PC-9 (cell line): ENCODE data around the gene NDUFB5. TPM values are rescaled to one million over a fixed set of nuclear protein-coding genes. Genes with fewer than 3 reads are reported as not detected.
A peak's percentile ranks its signal among the peaks of the same experiment; 100 is the strongest.

Source experiments
- BruUV-seq: library from RNA; stranded (reverse); fragments of 400-500 nt; replicated peaks from 2 replicates; lab custom pipeline; 2021; lab: Mats Ljungman, UMichigan
- CTCF ChIA-PET: fragments of 300-600 bp; sonication (Branson Sonifier 250); formaldehyde crosslinking; loops from one replicate; lab custom pipeline; 2022; ENCODE audit warnings: antibody characterized with exemption; lab: Charles Lee
- POLR2A ChIA-PET: fragments of 300-600 bp; sonication (Branson Sonifier 250); formaldehyde crosslinking; loops from one replicate; lab custom pipeline; 2022; ENCODE audit warnings: antibody characterized with exemption; ENCODE audit not compliant: unreplicated experiment; lab: Charles Lee
- DNase-seq, 2 experiments: peaks; one replicate each; pipeline versions ENCODE4 v3.0.0 to v3.0.0-alpha.2; 2015 to 2022; ENCODE audit warnings: mixed read lengths in 1 of 2
- H2AFZ ChIP-seq: fragments of 200-600 bp; sonication (generic); 2 replicates; pipeline ENCODE4 v1.8.1; 2017; ENCODE audit warnings: antibody characterized with exemption
- H3F3A ChIP-seq: fragments of 200-600 bp; sonication (generic); 2 replicates; pipeline ENCODE4 v1.8.1; 2017; ENCODE audit warnings: antibody characterized with exemption, mild to moderate bottlenecking, low read depth; ENCODE audit not compliant: insufficient read depth
- H3K27ac ChIP-seq: fragments of 200-600 bp; sonication (generic); 2 replicates; pipeline ENCODE4 v1.6.1; 2016; ENCODE audit warnings: mixed run types
- H3K27me3 ChIP-seq: fragments of 200-600 bp; sonication (generic); 2 replicates; pipeline ENCODE4 v1.6.1; 2016; ENCODE audit warnings: low read depth, mixed run types; ENCODE audit not compliant: insufficient read depth
- H3K36me3 ChIP-seq: fragments of 200-600 bp; sonication (generic); 2 replicates; pipeline ENCODE4 v1.6.1; 2016; ENCODE audit warnings: low read depth, mixed run types
- H3K4me1 ChIP-seq: fragments of 200-600 bp; sonication (generic); replicated peaks from 2 replicates; pipeline ENCODE4 v1.6.1; 2016; ENCODE audit warnings: mixed run types; ENCODE audit not compliant: insufficient read depth
- H3K4me2 ChIP-seq: fragments of 200-600 bp; sonication (generic); 2 replicates; pipeline ENCODE4 v1.6.1; 2017; ENCODE audit warnings: mixed run types
- H3K4me3 ChIP-seq: fragments of 200-600 bp; sonication (generic); 2 replicates; pipeline ENCODE4 v1.6.1; 2016; ENCODE audit warnings: mixed run types
- H3K79me2 ChIP-seq: fragments of 200-600 bp; sonication (generic); 2 replicates; pipeline ENCODE4 v1.6.1; 2017; ENCODE audit warnings: low read depth, mixed run types
- H3K9me2 ChIP-seq: fragments of 200-600 bp; sonication (generic); 2 replicates; pipeline ENCODE4 v1.8.1; 2017; ENCODE audit warnings: mild to moderate bottlenecking; ENCODE audit not compliant: insufficient read depth
- H3K9me3 ChIP-seq: fragments of 200-600 bp; sonication (generic); 2 replicates; pipeline ENCODE4 v1.8.1; 2016; ENCODE audit warnings: low read depth; ENCODE audit not compliant: insufficient read depth
- H4K20me1 ChIP-seq: fragments of 200-600 bp; sonication (generic); 2 replicates; pipeline ENCODE4 v1.8.1; 2017; ENCODE audit not compliant: insufficient read depth
- CTCF ChIP-seq: fragments of 200-600 bp; sonication (generic); conservative IDR thresholded peaks from 2 replicates; pipeline ENCODE4 v1.6.1; 2017; ENCODE audit warnings: mixed run types, antibody characterized with exemption, mild to moderate bottlenecking, moderate library complexity
- EZH2 ChIP-seq: fragments of 200-600 bp; sonication (generic); IDR thresholded peaks from 2 replicates; pipeline ENCODE4 v1.8.0; 2017; ENCODE audit warnings: antibody characterized with exemption, low read depth
- intact Hi-C: fragments of 100-400 bp; cut with micrococcal nuclease; formaldehyde crosslinking; loops from one replicate; pipeline ENCODE4 v1.10.0; 2022; ENCODE audit not compliant: unreplicated experiment
- total RNA-seq: library from RNA; stranded (reverse); gene quantifications from 2 replicates; pipeline ENCODE4 v1.2.3, GENCODE V29; 2021

Gene NDUFB5
- total RNA-seq, 1 experiment from 2014 or later = 121 TPM

GRCh38 chr3:179565496-179565895, 39.1 kb upstream of the NDUFB5 start:
- no TSS peak for BruUV-seq
- ChIA-PET CTCF (interaction anchor here (0.5 kb wide), 1 partner anchor 393 kb away, joined by 3 read pairs; no protein-coding TSS in a partner anchor), POLR2A (no interaction called here)
- Histone ChIP-seq H3F3A (peaks cover 10% of the 10 kb centered on the region; the same call in 1 of the 2 replicates), H2AFZ (no peak overlapping the region), H3K9me2 (no peaks in the 10 kb centered on the region), H3K36me3 (peaks cover 13% of the 10 kb centered on the region), H3K4me3 (no peak overlapping the region), H3K4me1 (peaks cover 24% of the 10 kb centered on the region), H3K27me3 (no peaks in the 10 kb centered on the region), H3K27ac (no peak overlapping the region), H3K4me2 (0 out of 2 replicates have a peak overlapping the region, but pooled peaks have one; percentile 4), H4K20me1 (peaks cover 28% of the 10 kb centered on the region; the same call in 1 of the 2 replicates), H3K9me3 (no peaks in the 10 kb centered on the region), H3K79me2 (peaks cover 56% of the 10 kb centered on the region)
- intact Hi-C loops = no loop called here
- DNase-seq = no peak
- no peak for TF ChIP-seq CTCF

- CTCF ChIA-PET = no interaction called here
These were observed 23.6 kb upstream of the NDUFB5 start for GRCh38 chr3:179580992-179581391.

GRCh38 chr3:179589143-179589542, 15.5 kb upstream of the NDUFB5 start:
- intact Hi-C loops = loop anchor here (10.0 kb wide), 1 partner anchor 1376 kb away; no protein-coding TSS in a partner anchor
- Histone ChIP-seq H2AFZ (no peak overlapping the region), H3K9me2 (no peaks in the 10 kb centered on the region), H3K36me3 (peaks cover 44% of the 10 kb centered on the region), H4K20me1 (no peaks in the 10 kb centered on the region), H3K4me1 (no peaks in the 10 kb centered on the region), H3K79me2 (no peaks in the 10 kb centered on the region), H3K27ac (no peak overlapping the region), H3K4me3 (no peak overlapping the region), H3K9me3 (no peaks in the 10 kb centered on the region), H3K27me3 (no peaks in the 10 kb centered on the region), H3K4me2 (no peak overlapping the region), H3F3A (peaks cover 5% of the 10 kb centered on the region; the same call in 1 of the 2 replicates)
- DNase-seq = no peak
- CTCF ChIA-PET = no interaction called here
- POLR2A ChIA-PET = interaction anchor here (0.8 kb wide), 1 partner anchor 26 kb away, joined by 8 read pairs; the partner anchor contains the start of gene ACTL6A
- no TSS peak for BruUV-seq
- TF ChIP-seq CTCF (no peak), EZH2 (no peak)

More at GRCh38 chr3:179580992-179581391, 23.6 kb upstream of the NDUFB5 start:
- no peaks in the 10 kb centered on the region for H3K79me2 ChIP-seq
- no peak for DNase-seq
- peaks cover 34% of the 10 kb centered on the region for H3K36me3 ChIP-seq
- no peaks in the 10 kb centered on the region for H3K27me3 ChIP-seq
- H3K9me3 ChIP-seq = no peaks in the 10 kb centered on the region
- POLR2A ChIA-PET = no interaction called here
- H4K20me1 ChIP-seq = 0 out of 2 replicates have a peak, but pooled peaks cover 5% of the 10 kb centered on the region
- TF ChIP-seq EZH2 (no peak), CTCF (no peak)
- no peak overlapping the region for H2AFZ ChIP-seq
- H3K4me1 ChIP-seq = no peaks in the 10 kb centered on the region
- no peak overlapping the region for H3K27ac ChIP-seq
- 0 out of 2 replicates have a peak, but pooled peaks cover 4% of the 10 kb centered on the region for H3F3A ChIP-seq
- no peak overlapping the region for H3K4me3 ChIP-seq
- no peak overlapping the region for H3K4me2 ChIP-seq
- intact Hi-C loops = loop anchor here (10.0 kb wide), 1 partner anchor 1384 kb away; no protein-coding TSS in a partner anchor
- BruUV-seq = no TSS peak
- no peaks in the 10 kb centered on the region for H3K9me2 ChIP-seq
